HepG2 (cell line): Measurements from ENCODE around the gene ARHGEF40. TPM values are rescaled to one million over a fixed set of nuclear protein-coding genes. Genes with fewer than 3 reads are reported as not detected.

Experiments
- ARID5B ChIP-seq: IDR thresholded peaks from 2 replicates; pipeline ENCODE4 v1.4.0; 2020; ENCODE audit warnings: mild to moderate bottlenecking, missing genetic modification reagents
- FLYWCH1 ChIP-seq: sonication (generic); formaldehyde crosslinking; IDR thresholded peaks from 2 replicates; pipeline ENCODE4 v1.8.1; 2023; ENCODE audit warnings: mild to moderate bottlenecking, missing genetic modification reagents
- HCFC1 ChIP-seq: fragments of 150-350 bp; IDR thresholded peaks from 2 replicates; pipeline ENCODE4 v1.6.1; 2014; ENCODE audit warnings: low read depth, low read length
- MYNN ChIP-seq: sonication (generic); formaldehyde crosslinking; IDR thresholded peaks from 2 replicates; pipeline ENCODE4 v1.4.0; 2020; ENCODE audit warnings: mild to moderate bottlenecking, low read depth, missing genetic modification reagents
- PLSCR1 ChIP-seq: sonication (generic); formaldehyde crosslinking; IDR thresholded peaks from 2 replicates; pipeline ENCODE4 v1.5.0; 2020; ENCODE audit warnings: missing genetic modification reagents, mild to moderate bottlenecking, borderline replicate concordance
- SPEN ChIP-seq: sonication (generic); formaldehyde crosslinking; IDR thresholded peaks from 2 replicates; pipeline ENCODE4 v1.5.1; 2020; ENCODE audit warnings: low read depth, mild to moderate bottlenecking, missing genetic modification reagents
- SRSF4 ChIP-seq: fragments of 200-400 bp; formaldehyde crosslinking; IDR thresholded peaks from one replicate; pipeline ENCODE4 v1.6.1; 2018; ENCODE audit warnings: mild to moderate bottlenecking, low read depth, low read length, moderate library complexity; ENCODE audit not compliant: poor library complexity, severe bottlenecking
- TEAD2 ChIP-seq: sonication (generic); formaldehyde crosslinking; IDR thresholded peaks from 2 replicates; pipeline ENCODE4 v1.9.0; 2021; ENCODE audit warnings: missing genetic modification reagents
- ZBTB49 ChIP-seq: sonication (generic); formaldehyde crosslinking; IDR thresholded peaks from 2 replicates; pipeline ENCODE4 v1.4.0; 2020; ENCODE audit warnings: missing genetic modification reagents, borderline replicate concordance
- ZNF326 ChIP-seq: sonication (generic); formaldehyde crosslinking; IDR thresholded peaks from 2 replicates; pipeline ENCODE4 v1.4.0; 2020; ENCODE audit warnings: missing genetic modification reagents, borderline replicate concordance
- ZNF574 ChIP-seq: sonication (generic); formaldehyde crosslinking; IDR thresholded peaks from 2 replicates; pipeline ENCODE4 v1.4.0; 2020; ENCODE audit warnings: missing genetic modification reagents
- ZNF841 ChIP-seq: sonication (generic); formaldehyde crosslinking; IDR thresholded peaks from 2 replicates; pipeline ENCODE4 v1.8.1; 2023; ENCODE audit warnings: missing genetic modification reagents, borderline replicate concordance
- ZSCAN9 ChIP-seq: IDR thresholded peaks from 2 replicates; pipeline ENCODE4 v1.6.1; 2016; ENCODE audit warnings: borderline replicate concordance
- polyA plus RNA-seq, 8 experiments: library from polyadenylated mRNA; depleted of rRNA in 3 of 8; stranded (reverse) in 7 of 8; unstranded in 1 of 8; fragments of >200 nt; fragmentation: Illumina TruSeq in 4 of 8; extraction: Trizol in 4 of 8; gene quantifications; 2 replicates each; pipeline versions ENCODE4 v1.2.1 to v1.2.3, GENCODE V29; 2011 to 2016; ENCODE audit warnings: low read depth in 4 of 8, missing spikeins in 1 of 8, mixed read lengths in 1 of 8; ENCODE audit not compliant: insufficient read depth in 1 of 8
- total RNA-seq, 5 experiments: library from RNA; depleted of rRNA; stranded (reverse); fragments of >200 nt; fragmentation: Illumina TruSeq; extraction: Trizol; gene quantifications; 2 replicates each; pipeline ENCODE4 v1.2.3, GENCODE V29; 2016; ENCODE audit warnings: low read depth in 1 of 5
- TF ChIP-seq, protein P1 (sequence below): sonication (generic); formaldehyde crosslinking; IDR thresholded peaks from 2 replicates; pipeline ENCODE4 v1.4.0; 2020; ENCODE audit warnings: missing genetic modification reagents
- TF ChIP-seq, protein P2 (sequence below): sonication (generic); formaldehyde crosslinking; IDR thresholded peaks from 2 replicates; pipeline ENCODE4 v1.4.0; 2020; ENCODE audit warnings: missing genetic modification reagents, borderline replicate concordance

The ARHGEF40 gene
- total and polyA plus RNA-seq, 2 of the 13 experiments (the other 11 are each of a cell fraction or from before 2014, with no cell fraction given) = 28.1 to 78.1 TPM

- TF ChIP-seq ARID5B (CRISPR knock-in tag) (no peak; the same call in 1 of the 2 replicates), SPEN (CRISPR knock-in tag) (no peak), HCFC1 (no peak), FLYWCH1 (no peak), ZNF326 (no peak), ZSCAN9 (CRISPR knock-in tag) (no peak; the same call in 1 of the 2 replicates), ZNF574 (no peak), MYNN (CRISPR knock-in tag) (no peak), SRSF4 (no peak), ZNF841 (CRISPR knock-in tag) (no peak), TEAD2 (no peak), PLSCR1 (CRISPR knock-in tag) (no peak), ZBTB49 (no peak)
- TF ChIP-seq, protein P1, sequence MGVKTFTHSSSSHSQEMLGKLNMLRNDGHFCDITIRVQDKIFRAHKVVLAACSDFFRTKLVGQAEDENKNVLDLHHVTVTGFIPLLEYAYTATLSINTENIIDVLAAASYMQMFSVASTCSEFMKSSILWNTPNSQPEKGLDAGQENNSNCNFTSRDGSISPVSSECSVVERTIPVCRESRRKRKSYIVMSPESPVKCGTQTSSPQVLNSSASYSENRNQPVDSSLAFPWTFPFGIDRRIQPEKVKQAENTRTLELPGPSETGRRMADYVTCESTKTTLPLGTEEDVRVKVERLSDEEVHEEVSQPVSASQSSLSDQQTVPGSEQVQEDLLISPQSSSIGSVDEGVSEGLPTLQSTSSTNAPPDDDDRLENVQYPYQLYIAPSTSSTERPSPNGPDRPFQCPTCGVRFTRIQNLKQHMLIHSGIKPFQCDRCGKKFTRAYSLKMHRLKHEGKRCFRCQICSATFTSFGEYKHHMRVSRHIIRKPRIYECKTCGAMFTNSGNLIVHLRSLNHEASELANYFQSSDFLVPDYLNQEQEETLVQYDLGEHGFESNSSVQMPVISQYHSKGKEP (CRISPR knock-in tag) = no peak
- TF ChIP-seq, protein P2, sequence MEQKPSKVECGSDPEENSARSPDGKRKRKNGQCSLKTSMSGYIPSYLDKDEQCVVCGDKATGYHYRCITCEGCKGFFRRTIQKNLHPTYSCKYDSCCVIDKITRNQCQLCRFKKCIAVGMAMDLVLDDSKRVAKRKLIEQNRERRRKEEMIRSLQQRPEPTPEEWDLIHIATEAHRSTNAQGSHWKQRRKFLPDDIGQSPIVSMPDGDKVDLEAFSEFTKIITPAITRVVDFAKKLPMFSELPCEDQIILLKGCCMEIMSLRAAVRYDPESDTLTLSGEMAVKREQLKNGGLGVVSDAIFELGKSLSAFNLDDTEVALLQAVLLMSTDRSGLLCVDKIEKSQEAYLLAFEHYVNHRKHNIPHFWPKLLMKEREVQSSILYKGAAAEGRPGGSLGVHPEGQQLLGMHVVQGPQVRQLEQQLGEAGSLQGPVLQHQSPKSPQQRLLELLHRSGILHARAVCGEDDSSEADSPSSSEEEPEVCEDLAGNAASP = no peak
These were observed 9.3 kb upstream of the ARHGEF40 start (continued) for GRCh38 chr14:21060614-21061346.
